Adrenal gland (tissue), 12 donors: ENCODE measurements around the gene KIF16B. TPM values are rescaled to one million over a fixed set of nuclear protein-coding genes. Genes with fewer than 3 reads are reported as not detected.

Source experiments
- DNase-seq, 7 donors: peaks; one replicate each; pipeline ENCODE4 v3.0.0-alpha.2; 2019 to 2020
- H3K27ac ChIP-seq, 5 donors: fragments of 200-600 bp; sonication (generic) in 4 of 5; 1 replicate in 3 of 5; 2 replicates in 2 of 5; pipeline versions ENCODE4 v1.5.1 to v1.8.0; 2016 to 2020; ENCODE audit warnings: mild to moderate bottlenecking in 1 of 5
- H3K27me3 ChIP-seq: fragments of 200-600 bp; 2 replicates; pipeline ENCODE4 v1.8.0; 2021
- H3K36me3 ChIP-seq, 2 donors: fragments of 200-600 bp; replicated peaks in 1 of 2; 1 replicate in 1 of 2; 2 replicates in 1 of 2; pipeline versions ENCODE4 v1.5.1 to v1.8.0; 2018 to 2022
- H3K4me1 ChIP-seq, 2 donors: fragments of 200-600 bp; replicated peaks in 1 of 2; 1 replicate in 1 of 2; 2 replicates in 1 of 2; pipeline versions ENCODE4 v1.5.1 to v1.8.0; 2018 to 2021
- H3K4me3 ChIP-seq, 4 donors: fragments of 200-600 bp; sonication (generic) in 3 of 4; one replicate each; pipeline ENCODE4 v1.5.1; 2016 to 2018
- H3K9me3 ChIP-seq, 3 donors: fragments of 200-600 bp; sonication (generic) in 1 of 3; replicated peaks in 1 of 3; 1 replicate in 2 of 3; 2 replicates in 1 of 3; pipeline versions ENCODE4 v1.5.1 to v1.8.0; 2016 to 2021
- POLR2A ChIP-seq, 2 donors: fragments of 450-650 bp; IDR thresholded peaks; one replicate each; pipeline ENCODE4 v1.6.1; 2017; ENCODE audit warnings: antibody characterized with exemption in 2 of 2, mild to moderate bottlenecking in 2 of 2, moderate library complexity in 1 of 2
- WGBS, 4 donors: extraction: QIAGEN DNeasy Blood & Tissue Kit in 2 of 4; methylation state at CpG; one replicate each; pipeline versions ENCODE4 v1.1.5 to v1.1.7; 2013 to 2017; 5-methylcytosine and 5-hydroxymethylcytosine counted together
- intact Hi-C, 2 donors: fragments of 100-400 bp; cut with DNase I; formaldehyde crosslinking; loops; one replicate each; pipeline versions ENCODE4 v1.14.1 to v1.15.0; 2022 to 2023
- polyA plus RNA-seq, 3 donors: library from polyadenylated mRNA; stranded (reverse); fragments of 200-250 nt in 2 of 3; fragments of 350-450 nt in 1 of 3; fragmentation: Illumina TruSeq in 1 of 3; extraction: RNeasy Lipid Tissue Mini Kit (QIAGEN cat#74804) in 1 of 3; gene quantifications; one replicate each; pipeline ENCODE4 v1.2.3, GENCODE V29; 2013 to 2014
- total RNA-seq, 9 donors: library from RNA; depleted of rRNA in 4 of 9; stranded (reverse); fragments of >200 nt in 4 of 9; fragments of 120-200 nt in 1 of 9; fragmentation: NEBNext Ultra II Directional in 1 of 9; extraction: Animal tissue kit (Norgen Biotek cat#: 25700) in 1 of 9; gene quantifications; one replicate each; pipeline versions ENCODE4 v1.1.0 to v1.2.4, GENCODE V29; 2013 to 2023
- TF ChIP-seq, protein P1 (sequence below), 6 experiments: fragments of 450-650 bp in 4 of 6; fragments of 200-600 bp in 2 of 6; sonication (generic) in 1 of 6; IDR thresholded peaks; 1 replicate in 5 of 6; 2 replicates in 1 of 6; pipeline versions ENCODE4 v1.5.1 to v1.8.0; 2016 to 2021; ENCODE audit warnings: antibody characterized with exemption in 6 of 6, mild to moderate bottlenecking in 2 of 6, moderate library complexity in 1 of 6
- donor health status: healthy with polysubstance abuse.
- donor health status: Bipolar disorder and iron deficiency.
- donor health status: DM: yes; HTN: yes; CAD: no.
- donor health status: DM: no; HTN: no; CAD: no.
- donor health status: DM: no; HTN: no; CAD: no.
- donor health status: DM: yes; HTN: yes; CAD: no.

KIF16B gene
- total and polyA plus RNA-seq, 12 donors = 8.6 to 113 (median 36.1) TPM

DNA sequence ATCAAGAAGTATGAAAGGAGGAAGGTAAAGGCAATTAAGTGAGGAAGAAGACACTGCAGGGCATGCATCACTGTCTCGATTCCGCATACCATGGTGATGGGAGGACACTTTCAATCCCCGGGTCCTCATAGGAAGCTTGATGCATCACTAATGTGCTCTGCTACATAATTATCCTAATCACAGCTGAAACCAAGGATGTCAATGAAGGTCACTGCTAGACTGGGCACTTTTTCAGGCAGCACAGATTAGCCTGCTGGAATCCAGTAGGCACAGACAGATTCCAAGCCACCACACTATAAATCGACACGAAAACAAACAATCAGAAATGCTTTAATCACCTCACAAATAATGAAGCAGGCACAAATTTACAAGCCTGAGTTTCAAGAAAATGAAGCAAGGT, 206.7 kb downstream of the KIF16B start:
- Histone ChIP-seq H3K36me3 (no peaks in the 10 kb centered on the region), H3K27me3 (no peaks in the 10 kb centered on the region), H3K9me3 (no peaks in the 10 kb centered on the region), H3K4me3 (no peak overlapping the region), H3K4me1 (no peaks in the 10 kb centered on the region), H3K27ac (no peak overlapping the region)
- intact Hi-C loops = no loop called here
- TF ChIP-seq, protein P1, sequence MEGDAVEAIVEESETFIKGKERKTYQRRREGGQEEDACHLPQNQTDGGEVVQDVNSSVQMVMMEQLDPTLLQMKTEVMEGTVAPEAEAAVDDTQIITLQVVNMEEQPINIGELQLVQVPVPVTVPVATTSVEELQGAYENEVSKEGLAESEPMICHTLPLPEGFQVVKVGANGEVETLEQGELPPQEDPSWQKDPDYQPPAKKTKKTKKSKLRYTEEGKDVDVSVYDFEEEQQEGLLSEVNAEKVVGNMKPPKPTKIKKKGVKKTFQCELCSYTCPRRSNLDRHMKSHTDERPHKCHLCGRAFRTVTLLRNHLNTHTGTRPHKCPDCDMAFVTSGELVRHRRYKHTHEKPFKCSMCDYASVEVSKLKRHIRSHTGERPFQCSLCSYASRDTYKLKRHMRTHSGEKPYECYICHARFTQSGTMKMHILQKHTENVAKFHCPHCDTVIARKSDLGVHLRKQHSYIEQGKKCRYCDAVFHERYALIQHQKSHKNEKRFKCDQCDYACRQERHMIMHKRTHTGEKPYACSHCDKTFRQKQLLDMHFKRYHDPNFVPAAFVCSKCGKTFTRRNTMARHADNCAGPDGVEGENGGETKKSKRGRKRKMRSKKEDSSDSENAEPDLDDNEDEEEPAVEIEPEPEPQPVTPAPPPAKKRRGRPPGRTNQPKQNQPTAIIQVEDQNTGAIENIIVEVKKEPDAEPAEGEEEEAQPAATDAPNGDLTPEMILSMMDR (IDR thresholded peaks at IDR 0.05) = no peak
- TF ChIP-seq POLR2A (IDR thresholded peaks at IDR 0.05) = no peak
- WGBS, 4 donors = 81 to 90% (median 86%) methylated on average over 5 of the region's 5 CpGs
- no peak for DNase-seq

DNA sequence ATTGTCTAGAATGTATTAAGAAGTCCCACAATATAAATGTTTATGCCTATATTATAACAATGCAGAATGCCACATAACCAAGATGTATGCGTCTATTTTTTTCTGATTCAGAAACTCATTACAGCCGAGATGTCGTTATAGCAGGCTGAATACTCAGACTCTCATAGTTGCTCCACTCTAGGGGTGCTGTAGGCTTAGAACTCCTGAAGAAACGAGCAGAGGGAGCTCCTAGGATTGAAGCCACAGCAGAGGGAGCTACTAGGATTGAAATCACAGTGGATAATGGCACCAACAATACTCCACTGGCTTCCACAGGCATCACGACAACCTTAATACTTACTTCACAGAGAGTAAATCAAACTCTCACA, 208.9 kb downstream of the KIF16B start:
- WGBS, 4 donors = 89 to 93% (median 91%) methylated on average over 5 of the region's 5 CpGs
- intact Hi-C loops = no loop called here
- TF ChIP-seq POLR2A (IDR thresholded peaks at IDR 0.05) = no peak
- TF ChIP-seq, protein P1 (IDR thresholded peaks at IDR 0.05) = no peak
- Histone ChIP-seq H3K4me3 (no peak overlapping the region), H3K36me3 (no peaks in the 10 kb centered on the region), H3K27me3 (no peaks in the 10 kb centered on the region), H3K27ac (no peak overlapping the region), H3K4me1 (no peaks in the 10 kb centered on the region), H3K9me3 (no peaks in the 10 kb centered on the region)
- DNase-seq = no peak

DNA sequence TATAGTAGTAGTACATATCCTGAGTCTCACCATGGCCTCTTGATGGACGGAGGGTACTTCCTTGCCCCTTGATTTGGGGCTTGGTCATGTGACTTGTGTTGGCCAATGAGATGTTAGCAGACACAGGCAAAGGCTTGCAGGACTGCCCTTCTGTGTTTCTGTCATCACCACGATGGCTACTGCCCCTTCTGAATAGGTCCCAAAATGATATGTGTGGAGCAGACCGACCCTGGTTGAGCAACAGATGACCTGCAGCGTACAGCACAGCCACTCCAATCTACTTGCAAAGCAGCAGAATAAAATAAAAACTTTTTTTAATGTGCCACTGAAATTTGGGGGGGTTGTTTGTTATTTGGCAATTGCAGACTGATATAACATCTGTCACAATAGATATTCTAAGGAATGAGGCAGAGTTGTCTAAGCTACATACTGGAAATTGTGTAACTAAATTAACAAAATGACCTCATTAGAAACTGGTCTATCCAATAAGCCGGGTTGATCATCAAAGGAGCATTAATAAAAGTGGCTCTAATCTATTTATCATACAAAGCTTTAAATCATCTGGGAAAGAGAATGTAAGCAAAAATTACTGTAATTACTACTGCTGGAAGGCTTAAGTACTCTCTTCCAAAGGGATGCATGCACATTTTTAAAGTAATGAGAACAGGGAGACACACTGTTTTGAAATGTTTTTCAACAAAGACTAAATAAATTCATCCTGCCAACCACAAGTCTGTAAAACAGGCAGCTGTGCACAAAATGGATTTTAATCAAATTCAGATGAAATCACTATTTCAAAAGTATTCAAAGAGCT, 209.5 kb downstream of the KIF16B start:
- Histone ChIP-seq H3K27me3 (no peaks in the 10 kb centered on the region), H3K9me3 (no peaks in the 10 kb centered on the region), H3K36me3 (no peaks in the 10 kb centered on the region), H3K27ac (no peak overlapping the region), H3K4me1 (no peaks in the 10 kb centered on the region), H3K4me3 (no peak overlapping the region)
- intact Hi-C loops = no loop called here
- TF ChIP-seq POLR2A (IDR thresholded peaks at IDR 0.05) = no peak
- TF ChIP-seq, protein P1 (IDR thresholded peaks at IDR 0.05) = no peak
- 57 to 80% (median 73%) methylated on average over 4 to 5 of the region's 5 CpGs for WGBS, 4 donors
- no peak for DNase-seq

DNA sequence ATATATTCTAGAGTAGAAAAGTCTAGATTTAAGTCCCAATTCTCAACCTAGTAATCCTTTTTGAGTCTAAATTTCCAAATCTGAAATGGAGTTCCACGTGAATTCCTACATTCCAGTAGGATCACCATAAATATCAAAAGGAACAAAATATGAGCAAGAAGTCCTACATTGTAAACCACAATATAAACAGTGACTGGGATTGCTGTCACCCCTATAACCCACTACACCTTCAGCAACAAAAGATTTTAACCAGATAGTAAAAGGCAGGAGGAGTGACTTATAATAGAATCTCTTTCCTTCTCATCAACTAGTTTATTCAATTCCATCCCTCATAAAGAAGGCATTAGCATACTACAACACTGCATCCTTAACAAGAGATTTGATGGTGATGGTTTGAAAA, 210.6 kb downstream of the KIF16B start:
- H3K27ac ChIP-seq = no peak overlapping the region
- intact Hi-C loops = no loop called here
- TF ChIP-seq, protein P1 (IDR thresholded peaks at IDR 0.05) = no peak
- TF ChIP-seq POLR2A (IDR thresholded peaks at IDR 0.05) = no peak
- no peak for DNase-seq
- no peaks in the 10 kb centered on the region for H3K9me3 ChIP-seq
- H3K36me3 ChIP-seq = no peaks in the 10 kb centered on the region
- H3K4me3 ChIP-seq = no peak overlapping the region
- no peaks in the 10 kb centered on the region for H3K27me3 ChIP-seq
- no peaks in the 10 kb centered on the region for H3K4me1 ChIP-seq
- WGBS, 4 donors = 97 to 100% (median 97%) methylated on average over 1 of the region's 1 CpG
